GM10266 (cell line): ENCODE data around the gene SLC9A9.

Experiments used
- DNase-seq: peaks from one replicate; pipeline ENCODE4 v3.0.0; 2012; ENCODE audit errors: extremely low spot score
- TF ChIP-seq, protein P1 (sequence below): IDR thresholded peaks from 2 replicates; pipeline ENCODE4 v1.5.1; 2012; ENCODE audit warnings: mild to moderate bottlenecking, low read depth; ENCODE audit not compliant: control insufficient read depth, insufficient read depth; ENCODE audit errors: missing control alignments

SLC9A9 gene

DNA sequence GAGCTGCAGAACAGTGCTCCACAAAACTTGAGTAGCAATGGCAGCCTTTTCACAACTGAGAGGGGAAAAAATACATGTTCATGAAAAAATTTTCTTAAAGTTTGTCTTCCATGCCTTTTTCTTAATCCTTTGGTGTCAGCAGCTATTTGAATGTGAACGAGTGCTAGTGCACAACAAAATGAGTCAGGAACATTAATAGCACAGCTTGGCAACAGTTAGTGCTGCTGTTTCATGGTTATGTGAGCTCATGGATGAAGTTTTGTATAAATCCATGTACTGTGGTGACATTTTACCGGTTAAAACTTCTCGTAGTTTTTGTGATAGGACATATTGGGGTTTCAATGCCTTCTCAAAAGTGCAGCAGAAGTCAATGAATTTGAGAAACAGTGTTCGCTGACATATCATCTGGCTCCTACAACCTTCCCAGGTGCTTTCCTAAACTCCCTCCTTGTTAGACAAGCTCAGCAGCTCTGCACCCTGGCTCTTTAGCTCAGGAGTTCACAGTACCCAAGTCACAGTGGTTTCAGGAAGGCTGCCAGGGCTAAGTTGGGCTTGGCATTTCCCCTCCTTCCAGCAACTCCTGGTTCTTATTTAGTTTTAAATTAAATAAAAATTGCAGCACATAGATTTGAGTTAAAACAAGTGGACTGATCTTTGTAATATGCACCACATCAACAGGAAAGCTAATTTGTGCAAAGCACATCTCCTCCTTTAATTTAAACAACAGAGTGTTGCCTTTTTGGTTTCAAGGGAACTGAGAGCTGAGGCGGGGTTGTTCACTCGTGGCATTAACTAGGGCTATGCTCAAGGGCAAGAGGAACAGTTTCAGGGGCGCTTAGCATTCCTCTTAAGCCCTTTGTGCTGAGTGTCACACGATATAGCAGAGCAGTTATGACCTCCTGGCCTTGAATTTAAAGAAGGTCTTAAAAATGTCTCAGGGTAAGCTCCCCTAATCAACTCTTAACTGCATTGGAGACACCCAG lies 365.9 kb downstream of the SLC9A9 start:
- DNase-seq: no peak
- TF ChIP-seq, protein P1, sequence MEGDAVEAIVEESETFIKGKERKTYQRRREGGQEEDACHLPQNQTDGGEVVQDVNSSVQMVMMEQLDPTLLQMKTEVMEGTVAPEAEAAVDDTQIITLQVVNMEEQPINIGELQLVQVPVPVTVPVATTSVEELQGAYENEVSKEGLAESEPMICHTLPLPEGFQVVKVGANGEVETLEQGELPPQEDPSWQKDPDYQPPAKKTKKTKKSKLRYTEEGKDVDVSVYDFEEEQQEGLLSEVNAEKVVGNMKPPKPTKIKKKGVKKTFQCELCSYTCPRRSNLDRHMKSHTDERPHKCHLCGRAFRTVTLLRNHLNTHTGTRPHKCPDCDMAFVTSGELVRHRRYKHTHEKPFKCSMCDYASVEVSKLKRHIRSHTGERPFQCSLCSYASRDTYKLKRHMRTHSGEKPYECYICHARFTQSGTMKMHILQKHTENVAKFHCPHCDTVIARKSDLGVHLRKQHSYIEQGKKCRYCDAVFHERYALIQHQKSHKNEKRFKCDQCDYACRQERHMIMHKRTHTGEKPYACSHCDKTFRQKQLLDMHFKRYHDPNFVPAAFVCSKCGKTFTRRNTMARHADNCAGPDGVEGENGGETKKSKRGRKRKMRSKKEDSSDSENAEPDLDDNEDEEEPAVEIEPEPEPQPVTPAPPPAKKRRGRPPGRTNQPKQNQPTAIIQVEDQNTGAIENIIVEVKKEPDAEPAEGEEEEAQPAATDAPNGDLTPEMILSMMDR: no peak

DNA sequence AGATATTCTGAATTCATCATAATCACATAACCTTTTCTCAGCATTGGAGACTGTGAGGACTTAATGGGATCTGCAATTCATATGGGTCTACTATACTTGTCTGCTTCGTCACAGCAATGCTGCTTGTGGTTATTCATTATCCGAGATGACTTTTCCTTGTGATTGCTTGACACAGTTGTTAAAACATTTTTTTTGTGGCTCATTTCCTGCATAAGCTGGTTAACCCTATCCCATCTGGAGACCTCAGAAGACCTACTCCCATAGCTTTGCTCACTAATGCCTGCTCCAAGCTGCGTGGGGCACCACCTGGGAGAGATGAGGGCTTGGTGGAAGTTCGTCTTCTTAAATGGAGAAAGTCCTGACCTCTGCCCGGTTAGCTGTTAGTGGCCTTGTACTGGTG lies 367.9 kb downstream of the SLC9A9 start:
- TF ChIP-seq, protein P1: no peak
- no peak for DNase-seq

DNA sequence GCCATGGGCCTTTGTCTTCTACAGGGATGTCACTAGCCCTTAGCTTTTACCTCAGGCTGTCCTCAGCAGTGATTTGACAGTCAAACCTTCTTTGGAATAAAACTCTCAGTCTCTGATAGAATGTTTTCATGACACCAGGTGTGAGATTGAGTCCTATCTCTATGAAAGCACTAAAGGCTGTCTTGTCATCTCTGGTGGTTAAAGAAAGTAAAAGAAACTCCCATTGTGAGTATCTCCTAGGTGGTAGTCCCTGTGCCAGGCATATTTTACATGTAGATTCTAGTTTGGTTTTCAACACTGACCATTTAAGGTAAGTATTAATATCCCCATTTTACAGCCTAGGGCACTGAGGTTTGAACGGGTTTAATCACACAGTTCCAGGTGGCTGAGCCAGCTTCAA lies 368.5 kb downstream of the SLC9A9 start:
- DNase-seq: no peak
- TF ChIP-seq, protein P1: no peak

DNA sequence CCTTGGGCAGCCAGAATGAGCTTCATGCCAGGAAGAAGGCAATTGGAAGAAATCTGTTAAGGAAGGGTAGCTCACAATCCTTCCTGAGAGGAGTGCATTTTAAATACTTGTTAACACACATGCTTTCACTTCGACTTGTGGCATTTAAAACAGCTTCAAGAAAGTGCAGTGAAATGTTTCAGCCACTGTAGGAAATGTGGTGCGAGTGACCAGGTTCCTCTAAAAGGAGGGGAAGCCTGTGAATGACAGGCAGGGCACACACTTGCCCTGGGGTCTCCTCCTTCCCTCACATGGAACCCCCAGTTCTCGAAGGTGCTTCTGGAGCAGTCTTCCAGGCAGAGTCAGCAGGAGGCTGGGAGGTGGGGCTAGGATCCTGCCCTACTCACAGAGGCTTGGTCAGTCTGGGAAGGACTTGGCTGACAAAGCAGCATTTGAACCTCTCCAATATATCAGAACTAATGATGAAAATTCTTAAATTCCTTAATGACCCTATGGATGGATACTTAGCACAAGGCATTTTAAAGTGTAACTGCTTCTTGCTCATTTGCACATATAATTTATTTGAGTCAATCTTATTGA lies 370.1 kb downstream of the SLC9A9 start:
- TF ChIP-seq, protein P1: no peak
- no peak for DNase-seq

DNA sequence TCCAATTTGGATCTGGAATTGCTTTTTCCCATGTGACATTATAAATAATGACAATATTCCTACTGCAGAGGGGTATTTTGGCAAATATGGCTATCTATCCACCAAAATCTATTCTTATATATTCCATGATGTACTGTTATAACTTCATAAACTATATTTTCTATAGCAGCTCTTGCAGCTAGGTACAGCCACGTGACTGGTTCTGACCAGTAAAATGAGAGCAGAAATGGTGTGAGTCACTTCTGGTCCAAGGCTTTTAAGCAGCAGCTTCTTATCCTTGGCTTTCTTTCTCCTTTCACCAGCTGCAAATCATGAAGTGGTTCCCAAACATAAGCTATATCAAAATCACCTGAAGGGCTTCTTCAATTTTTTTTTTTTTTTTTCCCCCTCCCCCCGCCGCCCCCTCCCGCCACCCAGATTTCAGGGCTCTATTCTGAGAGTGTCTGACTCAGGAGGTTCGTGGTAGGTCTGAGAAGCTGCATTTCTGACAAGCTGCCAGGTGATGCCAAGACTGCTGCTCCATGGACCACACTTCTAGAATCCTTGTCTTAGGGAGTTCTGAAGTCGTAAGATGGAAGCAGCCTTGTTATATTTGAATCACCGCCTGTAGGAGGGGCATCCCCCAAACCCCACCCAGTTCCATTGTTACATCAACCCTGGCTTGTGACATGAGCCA lies 371.2 kb downstream of the SLC9A9 start:
- TF ChIP-seq, protein P1: no peak
- DNase-seq: no peak

DNA sequence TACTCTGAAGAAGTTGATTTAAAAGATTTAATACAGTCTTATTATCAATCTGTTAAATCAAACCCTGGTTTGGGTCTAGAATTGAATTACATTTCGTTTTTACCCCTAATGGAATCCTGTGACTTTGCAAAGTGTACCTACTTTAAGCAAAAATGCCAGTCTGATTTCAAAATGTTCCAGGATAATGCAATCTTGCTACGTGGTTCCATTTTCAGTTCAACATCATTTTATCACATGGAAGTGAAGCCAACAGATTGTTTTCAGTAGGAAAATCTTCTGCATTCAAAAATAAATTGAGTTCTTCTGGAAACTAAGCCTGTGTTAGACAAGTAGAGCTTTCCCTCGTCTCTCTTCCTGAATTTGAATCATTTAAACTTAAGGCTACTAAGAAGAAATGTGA lies 372.3 kb downstream of the SLC9A9 start:
- no peak for DNase-seq
- TF ChIP-seq, protein P1: no peak
